ENCODE data around the gene CDK11A.

DNA sequence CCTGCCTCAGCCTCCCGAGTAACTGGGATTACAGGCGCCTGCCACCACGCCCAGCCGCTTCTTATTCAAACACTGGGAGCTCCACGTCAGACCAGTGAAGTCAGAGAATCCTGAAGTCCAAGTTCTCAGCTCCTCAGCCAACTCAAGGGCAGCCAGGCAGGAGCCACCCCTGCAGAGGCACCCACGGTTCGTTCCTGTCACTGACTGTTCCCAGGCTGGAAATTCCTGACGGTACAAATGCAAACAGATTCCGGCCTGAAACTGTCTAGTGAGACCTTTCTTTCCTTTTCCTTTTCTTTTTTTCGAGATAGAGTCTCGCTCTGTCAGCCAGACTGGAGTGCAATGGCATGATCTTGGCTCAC is 43.3 kb downstream of the CDK11A start:
- no peak for TF ChIP-seq REST (IDR thresholded peaks at IDR 0.05; ENCODE audit: low read depth)
- no peak for TF ChIP-seq EP300 (IDR thresholded peaks at IDR 0.05; ENCODE audit: borderline replicate concordance)
- TF ChIP-seq TEAD4 (IDR thresholded peaks at IDR 0.05) = no peak
- no peak for TF ChIP-seq CREB1 (IDR thresholded peaks at IDR 0.05; ENCODE audit: low read depth)
- TF ChIP-seq YY1 (IDR thresholded peaks at IDR 0.05; ENCODE audit: low read depth) = no peak
- no peak for TF ChIP-seq CEBPB (IDR thresholded peaks at IDR 0.05)

All from Ishikawa (cell line).